K562 (cell line): ENCODE data around the gene BORCS8. TPM values are rescaled to one million over a fixed set of nuclear protein-coding genes. Genes with fewer than 3 reads are reported as not detected.
A peak's percentile ranks its signal among the peaks of the same experiment; 100 is the strongest.

ENCODE experiments used
- ATF3 ChIP-seq, 2 experiments: fragments of 450-650 bp in 1 of 2; sonication (generic) in 1 of 2; formaldehyde crosslinking in 1 of 2; IDR thresholded peaks in 1 of 2; conservative IDR thresholded peaks in 1 of 2; 2 replicates each; pipeline versions ENCODE4 v1.6.1 to v1.8.1; 2016 to 2023; ENCODE audit warnings: mild to moderate bottlenecking in 2 of 2, moderate library complexity in 2 of 2, inconsistent platforms in 1 of 2, missing genetic modification reagents in 1 of 2
- CEBPB ChIP-seq: fragments of 450-650 bp; IDR thresholded peaks from 2 replicates; pipeline ENCODE4 v1.6.1; 2016; ENCODE audit warnings: missing genetic modification characterization, missing compliant biosample characterization
- CGGBP1 ChIP-seq: fragments of 250-450 bp; sonication (Bioruptor Pico); IDR thresholded peaks from 2 replicates; pipeline ENCODE4 v1.9.0; 2021; ENCODE audit warnings: mild to moderate bottlenecking
- EHMT2 ChIP-seq: fragments of 450-650 bp; IDR thresholded peaks from 2 replicates; pipeline ENCODE4 v1.6.1; 2018; ENCODE audit warnings: antibody characterized with exemption
- EP400 ChIP-seq: fragments of 450-650 bp; IDR thresholded peaks from 2 replicates; pipeline ENCODE4 v1.6.1; 2017; ENCODE audit warnings: antibody characterized with exemption, mild to moderate bottlenecking, moderate library complexity
- MTA1 ChIP-seq: fragments of 450-650 bp; IDR thresholded peaks from 2 replicates; pipeline ENCODE4 v1.6.1; 2017; ENCODE audit warnings: borderline replicate concordance
- NCOA4 ChIP-seq: fragments of 450-650 bp; IDR thresholded peaks from 2 replicates; pipeline ENCODE4 v1.6.1; 2018; ENCODE audit warnings: mild to moderate bottlenecking; ENCODE audit not compliant: partially characterized antibody
- NCOA6 ChIP-seq: fragments of 450-650 bp; IDR thresholded peaks from 2 replicates; pipeline ENCODE4 v1.6.1; 2017; ENCODE audit warnings: mild to moderate bottlenecking
- SAP30 ChIP-seq: fragments of 200-600 bp; sonication (generic); IDR thresholded peaks from 2 replicates; pipeline ENCODE4 v1.6.1; 2012; ENCODE audit warnings: borderline replicate concordance, low read depth, mild to moderate bottlenecking, moderate library complexity, low read length, control low read depth, inconsistent platforms; ENCODE audit not compliant: insufficient read depth, poor library complexity, severe bottlenecking
- ZNF239 ChIP-seq: fragments of 250-450 bp; sonication (Bioruptor Pico); IDR thresholded peaks from 2 replicates; pipeline ENCODE4 v1.4.0; 2020; ENCODE audit warnings: mild to moderate bottlenecking
- ZNF384 ChIP-seq: IDR thresholded peaks from 2 replicates; pipeline ENCODE4 v1.6.1; 2012; ENCODE audit warnings: low read depth, low read length, improper control_type of control experiment
- polyA plus RNA-seq, 8 experiments: library from polyadenylated mRNA; depleted of rRNA in 4 of 8; stranded (reverse) in 5 of 8; unstranded in 3 of 8; fragments of >200 nt; fragmentation: Nextera tagmentation in 2 of 8; fragmentation: Illumina TruSeq in 1 of 8; extraction: Ambion mirVana in 2 of 8; extraction: Trizol in 1 of 8; gene quantifications; 2 replicates each; pipeline versions ENCODE4 v1.2.1 to v1.2.3, GENCODE V29; 2011 to 2014; ENCODE audit warnings: inconsistent platforms in 1 of 8, missing spikeins in 1 of 8
- total RNA-seq, 7 experiments: library from RNA; depleted of rRNA in 6 of 7; stranded (reverse); fragments of >200 nt in 6 of 7; fragmentation: Illumina TruSeq in 2 of 7; extraction: Trizol in 2 of 7; gene quantifications; 2 replicates each; pipeline versions ENCODE4 v1.2.1 to v1.2.3, GENCODE V29; 2011 to 2021; ENCODE audit warnings: low replicate concordance in 1 of 7
- TF ChIP-seq, protein P1 (sequence below): sonication (generic); formaldehyde crosslinking; IDR thresholded peaks from 2 replicates; pipeline ENCODE4 v1.9.0; 2022; ENCODE audit warnings: mild to moderate bottlenecking, missing genetic modification reagents
- TF ChIP-seq, protein P2 (sequence below): fragments of 200-400 bp; formaldehyde crosslinking; IDR thresholded peaks from 2 replicates; pipeline ENCODE4 v1.6.1; 2017; ENCODE audit warnings: mild to moderate bottlenecking, low read depth, low read length, moderate library complexity
- TF ChIP-seq, protein P3 (sequence below), 2 experiments: fragments of 450-650 bp; formaldehyde crosslinking in 1 of 2; IDR thresholded peaks; 2 replicates each; pipeline versions ENCODE4 v1.4.0 to v1.6.1; 2014 to 2020; ENCODE audit warnings: mild to moderate bottlenecking in 2 of 2, borderline replicate concordance in 1 of 2, low read depth in 1 of 2

Gene BORCS8
- total and polyA plus RNA-seq, 9 of the 15 experiments (the other 6 are each of a cell fraction or from before 2014, with no cell fraction given) = 4.6 to 33.6 (median 16.3) TPM

DNA sequence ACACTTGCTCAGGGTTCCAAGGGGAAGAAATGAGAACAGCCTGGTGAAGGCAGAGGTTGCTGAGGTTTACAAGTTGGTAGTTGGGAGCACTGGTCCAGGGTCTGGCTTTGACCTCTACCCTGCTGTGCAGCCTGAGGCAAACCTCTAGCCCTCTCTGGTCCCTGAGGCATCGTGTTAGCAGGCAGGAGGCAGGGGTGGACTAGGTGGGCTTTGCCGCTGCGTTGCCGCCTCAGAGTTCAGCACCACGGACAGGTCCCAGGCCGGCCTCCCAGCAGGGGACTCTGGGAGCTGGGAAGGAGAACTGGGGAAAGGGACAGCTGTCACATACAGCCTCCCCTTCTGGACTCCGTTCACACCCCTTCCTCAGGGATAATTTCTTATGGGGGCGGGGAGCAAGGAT lies 22.9 kb upstream of the BORCS8 start (continued):
- TF ChIP-seq, protein P1, sequence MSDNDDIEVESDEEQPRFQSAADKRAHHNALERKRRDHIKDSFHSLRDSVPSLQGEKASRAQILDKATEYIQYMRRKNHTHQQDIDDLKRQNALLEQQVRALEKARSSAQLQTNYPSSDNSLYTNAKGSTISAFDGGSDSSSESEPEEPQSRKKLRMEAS (CRISPR knock-in tag) = peak; percentile 68
- TF ChIP-seq ZNF239 (CRISPR knock-in tag) = no peak
- no peak for TF ChIP-seq NCOA6
- no peak for TF ChIP-seq CGGBP1 (CRISPR knock-in tag)
- TF ChIP-seq NCOA4 = no peak
- TF ChIP-seq CEBPB = no peak
- TF ChIP-seq ZNF384 = no peak
- TF ChIP-seq EP400 = no peak
- TF ChIP-seq, protein P2, sequence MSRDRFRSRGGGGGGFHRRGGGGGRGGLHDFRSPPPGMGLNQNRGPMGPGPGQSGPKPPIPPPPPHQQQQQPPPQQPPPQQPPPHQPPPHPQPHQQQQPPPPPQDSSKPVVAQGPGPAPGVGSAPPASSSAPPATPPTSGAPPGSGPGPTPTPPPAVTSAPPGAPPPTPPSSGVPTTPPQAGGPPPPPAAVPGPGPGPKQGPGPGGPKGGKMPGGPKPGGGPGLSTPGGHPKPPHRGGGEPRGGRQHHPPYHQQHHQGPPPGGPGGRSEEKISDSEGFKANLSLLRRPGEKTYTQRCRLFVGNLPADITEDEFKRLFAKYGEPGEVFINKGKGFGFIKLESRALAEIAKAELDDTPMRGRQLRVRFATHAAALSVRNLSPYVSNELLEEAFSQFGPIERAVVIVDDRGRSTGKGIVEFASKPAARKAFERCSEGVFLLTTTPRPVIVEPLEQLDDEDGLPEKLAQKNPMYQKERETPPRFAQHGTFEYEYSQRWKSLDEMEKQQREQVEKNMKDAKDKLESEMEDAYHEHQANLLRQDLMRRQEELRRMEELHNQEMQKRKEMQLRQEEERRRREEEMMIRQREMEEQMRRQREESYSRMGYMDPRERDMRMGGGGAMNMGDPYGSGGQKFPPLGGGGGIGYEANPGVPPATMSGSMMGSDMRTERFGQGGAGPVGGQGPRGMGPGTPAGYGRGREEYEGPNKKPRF = no peak
- TF ChIP-seq, protein P3, sequence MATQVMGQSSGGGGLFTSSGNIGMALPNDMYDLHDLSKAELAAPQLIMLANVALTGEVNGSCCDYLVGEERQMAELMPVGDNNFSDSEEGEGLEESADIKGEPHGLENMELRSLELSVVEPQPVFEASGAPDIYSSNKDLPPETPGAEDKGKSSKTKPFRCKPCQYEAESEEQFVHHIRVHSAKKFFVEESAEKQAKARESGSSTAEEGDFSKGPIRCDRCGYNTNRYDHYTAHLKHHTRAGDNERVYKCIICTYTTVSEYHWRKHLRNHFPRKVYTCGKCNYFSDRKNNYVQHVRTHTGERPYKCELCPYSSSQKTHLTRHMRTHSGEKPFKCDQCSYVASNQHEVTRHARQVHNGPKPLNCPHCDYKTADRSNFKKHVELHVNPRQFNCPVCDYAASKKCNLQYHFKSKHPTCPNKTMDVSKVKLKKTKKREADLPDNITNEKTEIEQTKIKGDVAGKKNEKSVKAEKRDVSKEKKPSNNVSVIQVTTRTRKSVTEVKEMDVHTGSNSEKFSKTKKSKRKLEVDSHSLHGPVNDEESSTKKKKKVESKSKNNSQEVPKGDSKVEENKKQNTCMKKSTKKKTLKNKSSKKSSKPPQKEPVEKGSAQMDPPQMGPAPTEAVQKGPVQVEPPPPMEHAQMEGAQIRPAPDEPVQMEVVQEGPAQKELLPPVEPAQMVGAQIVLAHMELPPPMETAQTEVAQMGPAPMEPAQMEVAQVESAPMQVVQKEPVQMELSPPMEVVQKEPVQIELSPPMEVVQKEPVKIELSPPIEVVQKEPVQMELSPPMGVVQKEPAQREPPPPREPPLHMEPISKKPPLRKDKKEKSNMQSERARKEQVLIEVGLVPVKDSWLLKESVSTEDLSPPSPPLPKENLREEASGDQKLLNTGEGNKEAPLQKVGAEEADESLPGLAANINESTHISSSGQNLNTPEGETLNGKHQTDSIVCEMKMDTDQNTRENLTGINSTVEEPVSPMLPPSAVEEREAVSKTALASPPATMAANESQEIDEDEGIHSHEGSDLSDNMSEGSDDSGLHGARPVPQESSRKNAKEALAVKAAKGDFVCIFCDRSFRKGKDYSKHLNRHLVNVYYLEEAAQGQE (IDR thresholded peaks at IDR 0.05; ENCODE audit: borderline replicate concordance) = peak; percentile 99
- TF ChIP-seq, protein P3 (CRISPR knock-in tag; IDR thresholded peaks at IDR 0.05; ENCODE audit: low read depth) = peak; percentile 96
- TF ChIP-seq EHMT2 = peak; percentile 97
- no peak for TF ChIP-seq ATF3 (IDR thresholded peaks at IDR 0.05)
- TF ChIP-seq ATF3 (CRISPR knock-in tag; conservative IDR thresholded peaks at IDR 0.05) = no peak
- TF ChIP-seq SAP30 = no peak
- TF ChIP-seq MTA1 = no peak
